ENCODE results near the gene WDR91.

Gene WDR91

DNA sequence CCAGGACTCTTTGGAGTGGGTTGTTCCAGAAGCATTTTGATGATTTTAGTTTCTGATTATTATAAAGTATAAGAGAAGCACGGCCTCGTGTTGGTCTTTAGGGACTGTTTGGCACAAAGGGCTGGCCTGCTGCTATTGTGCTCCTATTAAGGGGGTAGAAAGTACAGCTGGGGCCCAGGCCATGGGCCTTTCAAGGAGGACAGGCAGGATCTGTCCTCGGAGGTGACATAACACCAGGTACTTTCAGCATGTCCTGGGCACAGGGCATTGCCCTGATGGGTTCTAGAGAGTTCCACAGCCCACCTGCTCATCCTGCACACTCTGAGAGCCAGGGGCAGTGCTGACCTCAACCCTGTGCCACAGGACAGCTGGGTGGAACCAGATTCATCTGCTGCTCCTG is 47.3 kb upstream of the WDR91 start:
- DNase-seq (no peak), ATAC-seq (ENCODE audit: insufficient read depth, low read depth) (no peak)
- H2AFZ ChIP-seq (ENCODE audit: low read depth, low read length), result no peak overlapping the region
- H3K4me1 ChIP-seq (ENCODE audit: insufficient read depth, low read length), result peaks cover 8% of the 10 kb centered on the region; the same call in 1 of the 2 replicates
- no peak overlapping the region for H3K4me3 ChIP-seq (ENCODE audit: low read depth in 1 of 2, low read length in 2 of 2)
- no peak overlapping the region for H3K4me2 ChIP-seq (ENCODE audit: insufficient read depth, low read length)
- peaks cover 7% of the 10 kb centered on the region for H3K9me3 ChIP-seq (ENCODE audit: insufficient read depth, low read length, severe bottlenecking)
- H3K27me3 ChIP-seq (ENCODE audit: insufficient read depth, low read length, poor library complexity), result no peaks in the 10 kb centered on the region
- no peak overlapping the region for H3K27ac ChIP-seq (ENCODE audit: low read length)
- H3K9ac ChIP-seq (ENCODE audit: low read depth, low read length), result no peak overlapping the region
- no peaks in the 10 kb centered on the region for H3K79me2 ChIP-seq (ENCODE audit: insufficient read depth, low read length)
- H3K36me3 ChIP-seq (ENCODE audit: insufficient read depth, low read length), result no peaks in the 10 kb centered on the region
- TF ChIP-seq, protein P1, sequence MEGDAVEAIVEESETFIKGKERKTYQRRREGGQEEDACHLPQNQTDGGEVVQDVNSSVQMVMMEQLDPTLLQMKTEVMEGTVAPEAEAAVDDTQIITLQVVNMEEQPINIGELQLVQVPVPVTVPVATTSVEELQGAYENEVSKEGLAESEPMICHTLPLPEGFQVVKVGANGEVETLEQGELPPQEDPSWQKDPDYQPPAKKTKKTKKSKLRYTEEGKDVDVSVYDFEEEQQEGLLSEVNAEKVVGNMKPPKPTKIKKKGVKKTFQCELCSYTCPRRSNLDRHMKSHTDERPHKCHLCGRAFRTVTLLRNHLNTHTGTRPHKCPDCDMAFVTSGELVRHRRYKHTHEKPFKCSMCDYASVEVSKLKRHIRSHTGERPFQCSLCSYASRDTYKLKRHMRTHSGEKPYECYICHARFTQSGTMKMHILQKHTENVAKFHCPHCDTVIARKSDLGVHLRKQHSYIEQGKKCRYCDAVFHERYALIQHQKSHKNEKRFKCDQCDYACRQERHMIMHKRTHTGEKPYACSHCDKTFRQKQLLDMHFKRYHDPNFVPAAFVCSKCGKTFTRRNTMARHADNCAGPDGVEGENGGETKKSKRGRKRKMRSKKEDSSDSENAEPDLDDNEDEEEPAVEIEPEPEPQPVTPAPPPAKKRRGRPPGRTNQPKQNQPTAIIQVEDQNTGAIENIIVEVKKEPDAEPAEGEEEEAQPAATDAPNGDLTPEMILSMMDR (IDR thresholded peaks at IDR 0.05; ENCODE audit: borderline replicate concordance, extremely low read depth, low read length, poor library complexity, severe bottlenecking), result no peak
- no peak for TF ChIP-seq EZH2 (IDR thresholded peaks at IDR 0.05; ENCODE audit: borderline replicate concordance, low read depth, low read length, severe bottlenecking)
- no peaks in the 10 kb centered on the region for H4K20me1 ChIP-seq (ENCODE audit: insufficient read depth, low read length)

DNA sequence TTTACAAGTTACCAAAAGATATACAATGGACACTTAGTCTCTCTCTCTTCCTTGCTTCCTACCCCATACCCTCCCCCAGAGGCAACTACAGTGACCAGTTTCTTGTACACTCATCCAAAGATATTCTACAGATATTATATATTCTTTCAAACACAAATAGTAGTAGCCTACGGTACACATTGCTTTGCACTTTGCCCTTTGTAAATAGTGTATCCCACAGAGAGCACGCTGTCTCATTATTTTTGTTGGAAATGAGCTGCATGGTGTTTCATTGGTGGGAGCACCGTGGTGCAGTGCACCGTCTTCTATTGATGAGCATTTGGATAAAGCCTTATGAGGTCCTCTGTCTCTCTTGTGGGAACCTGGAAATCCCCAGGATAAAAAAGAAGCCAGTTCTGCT is 46.5 kb upstream of the WDR91 start:
- no peak overlapping the region for H3K4me2 ChIP-seq (ENCODE audit: insufficient read depth, low read length)
- H3K27ac ChIP-seq (ENCODE audit: low read length), result no peak overlapping the region

DNA sequence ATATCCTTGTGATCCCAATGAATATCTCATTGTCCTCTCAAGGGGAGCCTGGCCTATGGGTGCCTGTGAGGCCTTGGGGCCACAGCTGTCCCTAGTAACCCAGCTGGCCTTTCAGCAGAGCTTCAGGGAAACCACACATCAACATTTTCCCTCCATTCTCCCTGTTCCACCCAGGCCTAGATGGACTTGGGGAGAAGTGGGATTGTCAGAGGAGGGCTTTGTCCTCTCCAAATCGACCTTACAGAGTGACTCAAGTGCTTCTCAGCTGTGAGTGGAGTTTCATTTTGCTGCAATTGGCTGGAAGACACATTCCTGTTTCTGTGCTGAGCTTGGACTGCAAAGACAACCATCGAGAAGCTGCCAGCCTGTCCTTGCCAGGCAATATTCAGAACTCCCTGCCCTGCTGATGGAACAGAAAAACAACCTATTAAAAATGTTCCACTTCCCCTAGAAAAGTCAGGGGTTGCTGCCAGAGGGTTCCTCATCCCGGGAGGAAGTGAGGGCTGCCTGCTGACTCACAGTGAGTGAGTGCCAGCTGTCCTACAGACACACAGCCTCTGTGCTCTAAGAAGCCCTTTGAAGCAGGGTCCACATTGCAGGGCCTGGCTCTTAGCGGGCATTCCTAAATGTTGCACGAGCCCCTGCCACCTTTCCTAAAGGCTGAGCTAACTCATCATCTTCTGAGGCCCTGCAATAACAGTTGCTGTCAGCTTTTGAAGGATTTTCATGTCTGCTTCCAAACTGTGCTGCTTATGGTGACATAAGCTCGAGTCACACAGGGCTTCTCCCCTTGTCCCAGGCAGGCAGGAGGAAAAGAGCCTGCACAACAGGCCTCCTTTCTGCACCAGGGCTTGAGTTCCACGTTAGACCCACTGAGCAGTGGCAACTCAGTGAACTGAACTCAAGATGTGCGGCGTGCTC is 42.8 kb upstream of the WDR91 start:
- H3K9me3 ChIP-seq (ENCODE audit: insufficient read depth, low read length, severe bottlenecking), result no peaks in the 10 kb centered on the region
- H2AFZ ChIP-seq (ENCODE audit: low read depth, low read length), result peak overlapping the region; percentile 67
- 0 out of 2 replicates have a peak overlapping the region, but pooled peaks have one; percentile 31 for H3K4me2 ChIP-seq (ENCODE audit: insufficient read depth, low read length)
- TF ChIP-seq, protein P1 (IDR thresholded peaks at IDR 0.05; ENCODE audit: borderline replicate concordance, extremely low read depth, low read length, poor library complexity, severe bottlenecking), result no peak
- no peak for TF ChIP-seq EZH2 (IDR thresholded peaks at IDR 0.05; ENCODE audit: borderline replicate concordance, low read depth, low read length, severe bottlenecking)
- no peaks in the 10 kb centered on the region for H3K27me3 ChIP-seq (ENCODE audit: insufficient read depth, low read length, poor library complexity)
- H3K4me3 ChIP-seq (ENCODE audit: low read depth in 1 of 2, low read length in 2 of 2), result no peak overlapping the region
- ATAC-seq (ENCODE audit: insufficient read depth, low read depth) (peak; percentile 77), DNase-seq (peak; percentile 9)
- H3K9ac ChIP-seq (ENCODE audit: low read depth, low read length), result no peak overlapping the region
- no peaks in the 10 kb centered on the region for H3K36me3 ChIP-seq (ENCODE audit: insufficient read depth, low read length)
- no peak overlapping the region for H3K27ac ChIP-seq (ENCODE audit: low read length)
- peaks cover 8% of the 10 kb centered on the region; the same call in 1 of the 2 replicates for H3K4me1 ChIP-seq (ENCODE audit: insufficient read depth, low read length)
- no peaks in the 10 kb centered on the region for H4K20me1 ChIP-seq (ENCODE audit: insufficient read depth, low read length)
- no peaks in the 10 kb centered on the region for H3K79me2 ChIP-seq (ENCODE audit: insufficient read depth, low read length)

More for the DNA sequence above, 46.5 kb upstream of the WDR91 start:
- no peak for ATAC-seq (ENCODE audit: insufficient read depth, low read depth)
- Histone ChIP-seq H3K9ac (ENCODE audit: low read depth, low read length) (no peak overlapping the region), H3K79me2 (ENCODE audit: insufficient read depth, low read length) (no peaks in the 10 kb centered on the region), H3K4me1 (ENCODE audit: insufficient read depth, low read length) (peaks cover 8% of the 10 kb centered on the region; the same call in 1 of the 2 replicates), H4K20me1 (ENCODE audit: insufficient read depth, low read length) (no peaks in the 10 kb centered on the region), H3K36me3 (ENCODE audit: insufficient read depth, low read length) (no peaks in the 10 kb centered on the region), H3K27me3 (ENCODE audit: insufficient read depth, low read length, poor library complexity) (no peaks in the 10 kb centered on the region), H2AFZ (ENCODE audit: low read depth, low read length) (no peak overlapping the region), H3K9me3 (ENCODE audit: insufficient read depth, low read length, severe bottlenecking) (no peaks in the 10 kb centered on the region), H3K4me3 (ENCODE audit: low read depth in 1 of 2, low read length in 2 of 2) (no peak overlapping the region)
- TF ChIP-seq EZH2 (IDR thresholded peaks at IDR 0.05; ENCODE audit: borderline replicate concordance, low read depth, low read length, severe bottlenecking), result no peak
- no peak for DNase-seq
